T-cell (primary cell): Measurements from ENCODE around the gene VENTX. TPM values are rescaled to one million over a fixed set of nuclear protein-coding genes. Genes with fewer than 3 reads are reported as not detected.

Source experiments
- ATAC-seq, 4 experiments: fragments of 200-7000 bp in 3 of 4; fragments of 150-1000 bp in 1 of 4; cut with Tn5 transposase; replicated peaks in 1 of 4; 1 replicate in 3 of 4; 2 replicates in 1 of 4; pipeline ENCODE4 v1.10.0; 2021; ENCODE audit warnings: moderate library complexity in 3 of 4, mild to moderate bottlenecking in 2 of 4, moderate number of reproducible peaks in 1 of 4
- CTCF ChIA-PET, 2 donors: fragments of 300-600 bp; sonication (Branson Sonifier 250); formaldehyde crosslinking; loops; one replicate each; lab custom pipeline; 2022; ENCODE audit warnings: antibody characterized with exemption in 2 of 2; lab: Charles Lee
- POLR2A ChIA-PET, 2 donors: fragments of 300-600 bp; sonication (Branson Sonifier 250); formaldehyde crosslinking; loops; one replicate each; lab custom pipeline; 2022; ENCODE audit warnings: antibody characterized with exemption in 2 of 2; lab: Charles Lee
- DNase-seq, 35 experiments: peaks; one replicate each; pipeline versions ENCODE4 v3.0.0 to v3.0.0-alpha.2; 2013 to 2023
- H3K27ac ChIP-seq: one replicate; pipeline ENCODE4 v1.5.1; 2013; ENCODE audit warnings: low read length
- H3K27me3 ChIP-seq, 2 experiments: replicated peaks in 1 of 2; 1 replicate in 1 of 2; 2 replicates in 1 of 2; pipeline versions ENCODE4 v1.6.1 to v1.7.0; 2013; ENCODE audit warnings: low read length in 1 of 2, mixed read lengths in 1 of 2; ENCODE audit not compliant: control insufficient read depth in 2 of 2, insufficient read depth in 2 of 2; ENCODE audit errors: extremely low read depth in 1 of 2
- H3K36me3 ChIP-seq, 2 donors: 1 replicate in 1 of 2; 2 replicates in 1 of 2; pipeline versions ENCODE4 v1.6.1 to v1.7.0; 2013; ENCODE audit warnings: low read length in 1 of 2; ENCODE audit not compliant: control insufficient read depth in 2 of 2, insufficient read depth in 1 of 2; ENCODE audit errors: extremely low read depth in 1 of 2
- H3K4me1 ChIP-seq, 2 experiments: 1 replicate in 1 of 2; 2 replicates in 1 of 2; pipeline versions ENCODE4 v1.6.1 to v1.7.0; 2013; ENCODE audit warnings: low read length in 2 of 2, mixed read lengths in 1 of 2; ENCODE audit not compliant: insufficient read depth in 2 of 2, control insufficient read depth in 1 of 2; ENCODE audit errors: extremely low read depth in 1 of 2
- H3K4me3 ChIP-seq, 2 donors: 1 replicate in 1 of 2; 2 replicates in 1 of 2; pipeline versions ENCODE4 v1.5.1 to v1.7.0; 2013; ENCODE audit warnings: mild to moderate bottlenecking in 2 of 2, low read length in 1 of 2, moderate library complexity in 1 of 2; ENCODE audit not compliant: control insufficient read depth in 1 of 2; ENCODE audit errors: extremely low read depth in 1 of 2
- H3K9me3 ChIP-seq: 2 replicates; pipeline ENCODE4 v1.7.0; 2013
- H3K27ac Mint-ChIP-seq, 2 donors: one replicate each; pipeline ENCODE4 v1.8.0; 2020 to 2021; ENCODE audit warnings: mild to moderate bottlenecking in 2 of 2, mixed read lengths in 2 of 2
- H3K27me3 Mint-ChIP-seq, 2 donors: one replicate each; pipeline ENCODE4 v1.8.0; 2021 to 2022; ENCODE audit warnings: mixed read lengths in 2 of 2
- H3K36me3 Mint-ChIP-seq: one replicate; pipeline ENCODE4 v1.8.0; 2021; ENCODE audit warnings: mixed read lengths
- H3K4me1 Mint-ChIP-seq, 3 donors: one replicate each; pipeline ENCODE4 v1.8.0; 2020 to 2022; ENCODE audit warnings: mixed read lengths in 3 of 3, mild to moderate bottlenecking in 1 of 3
- H3K4me3 Mint-ChIP-seq, 3 donors: one replicate each; pipeline ENCODE4 v1.8.0; 2020 to 2022; ENCODE audit warnings: mild to moderate bottlenecking in 3 of 3, mixed read lengths in 3 of 3, moderate library complexity in 3 of 3
- H3K9me3 Mint-ChIP-seq, 3 donors: one replicate each; pipeline ENCODE4 v1.8.0; 2020 to 2022; ENCODE audit warnings: mixed read lengths in 3 of 3
- WGBS: methylation state at CpG from one replicate; pipeline ENCODE4 v1.1.5; 2013; ENCODE audit warnings: missing lambda C conversion rate; ENCODE audit not compliant: insufficient coverage; 5-methylcytosine and 5-hydroxymethylcytosine counted together
- total RNA-seq, 35 experiments: library from RNA in 6 of 35; stranded (reverse) in 6 of 35; fragments of 120-200 nt in 1 of 35; gene quantifications; one replicate each; pipeline versions ENCODE4 v1.2.1 to v1.2.4 and lab custom pipeline; 2013 to 2026

Gene VENTX
- total RNA-seq, 5 donors from 2014 or later (not counting 1 experiment from before 2014, with no cell fraction given): 0.12 to 0.13 (median 0.12) TPM; not detected in 2

DNA sequence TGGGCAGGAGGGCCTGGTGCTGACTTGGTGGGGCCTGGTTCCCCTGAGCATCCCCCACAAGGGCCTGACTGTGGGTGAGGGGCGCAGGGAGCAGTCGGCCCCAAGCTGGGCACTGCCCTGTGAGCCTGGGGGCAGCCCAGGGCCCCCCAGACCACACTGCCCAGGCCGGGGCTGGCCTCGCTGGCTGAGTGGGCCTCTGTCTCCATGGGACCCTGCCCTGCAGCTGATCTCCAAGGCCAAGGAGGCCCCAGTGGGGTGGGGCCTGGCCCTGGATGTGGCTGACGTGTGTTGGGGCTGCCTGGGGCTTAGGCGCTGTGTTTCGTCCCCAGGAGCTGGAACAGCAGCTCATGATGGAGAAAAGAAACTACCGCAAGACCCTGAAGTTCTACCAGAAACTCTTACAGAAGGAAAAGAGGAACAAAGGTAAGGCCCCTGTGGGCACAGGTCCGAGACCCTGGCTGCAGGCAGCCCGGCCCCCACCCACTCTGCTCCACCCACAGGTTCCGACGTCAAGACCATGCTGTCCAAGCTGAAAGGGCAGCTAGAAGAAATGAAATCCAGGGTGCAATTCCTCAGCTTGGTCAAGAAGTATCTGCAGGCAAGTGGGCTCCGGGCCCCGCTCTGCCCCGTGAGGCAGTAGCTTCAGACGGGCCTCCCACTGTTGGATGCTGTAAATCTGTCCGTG, 31.2 kb upstream of the VENTX start:
- WGBS: 82% methylated on average over 15 of the region's 17 CpGs
- ATAC-seq: no peak
- no peak overlapping the region for H3K4me3 ChIP-seq
- no peaks in the 10 kb centered on the region for H3K9me3 ChIP-seq
- Mint-ChIP-seq H3K36me3 (no peaks in the 10 kb centered on the region), H3K4me3 (no peak overlapping the region), H3K9me3 (no peaks in the 10 kb centered on the region), H3K4me1 (peaks cover 0 to 4% (median 2%) of the 10 kb centered on the region in 3 donors), H3K27ac (no peak overlapping the region), H3K27me3 (peaks cover 0 to 2% of the 10 kb centered on the region in 2 donors)
- no peak overlapping the region for H3K27ac ChIP-seq
- no peak for DNase-seq
- CTCF ChIA-PET: no interaction called here
- H3K36me3 ChIP-seq: no peaks in the 10 kb centered on the region
- POLR2A ChIA-PET: no interaction called here
- H3K4me1 ChIP-seq: peaks cover 0 to 3% of the 10 kb centered on the region in 2 experiments
- peaks cover 0 to 18% of the 10 kb centered on the region in 2 experiments for H3K27me3 ChIP-seq

DNA sequence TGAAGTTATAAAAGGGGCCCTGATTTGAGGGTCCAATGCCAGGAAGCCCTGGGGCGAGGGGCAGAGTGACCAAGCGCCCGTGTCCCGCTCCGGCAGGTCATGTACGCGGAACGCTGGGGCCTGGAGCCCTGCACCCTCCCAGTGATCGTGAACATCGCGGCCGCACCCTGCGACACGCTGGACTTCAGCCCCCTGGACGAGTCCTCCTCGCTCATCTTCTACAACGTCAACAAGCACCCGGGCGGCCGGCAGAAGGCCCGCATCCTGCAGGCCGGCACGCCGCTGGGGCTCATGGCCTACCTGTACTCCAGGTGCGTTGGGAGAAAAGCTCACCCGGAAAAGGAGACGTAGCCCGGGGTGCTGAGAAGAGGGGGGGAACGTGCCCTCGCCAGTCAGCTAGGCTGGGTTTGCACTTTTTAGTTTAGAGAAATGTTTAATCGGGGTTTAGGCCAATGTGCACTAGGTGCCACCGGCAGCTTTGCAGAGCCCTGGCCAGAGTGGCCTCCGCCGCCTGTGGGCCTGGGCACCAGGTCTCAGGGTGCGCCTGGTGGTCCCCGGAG, 30.5 kb upstream of the VENTX start:
- Mint-ChIP-seq H3K27me3 (peaks cover 0 to 3% of the 10 kb centered on the region in 2 donors), H3K36me3 (no peaks in the 10 kb centered on the region), H3K4me3 (no peak overlapping the region), H3K9me3 (no peaks in the 10 kb centered on the region), H3K4me1 (peaks cover 0 to 5% (median 2%) of the 10 kb centered on the region in 3 donors), H3K27ac (no peak overlapping the region)
- H3K4me1 ChIP-seq: peaks cover 0 to 3% of the 10 kb centered on the region in 2 experiments
- no peaks in the 10 kb centered on the region for H3K9me3 ChIP-seq
- DNase-seq: no peak
- POLR2A ChIA-PET: interaction anchor here in 1 of 2 donors (0.7 kb wide), 1 partner anchor 146 kb away, joined by 3 read pairs; no protein-coding TSS in a partner anchor
- H3K4me3 ChIP-seq: no peak overlapping the region
- H3K36me3 ChIP-seq: no peaks in the 10 kb centered on the region
- H3K27me3 ChIP-seq: peaks cover 0 to 20% of the 10 kb centered on the region in 2 experiments
- whole genome bisulfite sequencing: 91% methylated on average over 24 of the region's 36 CpGs
- CTCF ChIA-PET: no interaction called here
- H3K27ac ChIP-seq: no peak overlapping the region
- ATAC-seq: no peak

DNA sequence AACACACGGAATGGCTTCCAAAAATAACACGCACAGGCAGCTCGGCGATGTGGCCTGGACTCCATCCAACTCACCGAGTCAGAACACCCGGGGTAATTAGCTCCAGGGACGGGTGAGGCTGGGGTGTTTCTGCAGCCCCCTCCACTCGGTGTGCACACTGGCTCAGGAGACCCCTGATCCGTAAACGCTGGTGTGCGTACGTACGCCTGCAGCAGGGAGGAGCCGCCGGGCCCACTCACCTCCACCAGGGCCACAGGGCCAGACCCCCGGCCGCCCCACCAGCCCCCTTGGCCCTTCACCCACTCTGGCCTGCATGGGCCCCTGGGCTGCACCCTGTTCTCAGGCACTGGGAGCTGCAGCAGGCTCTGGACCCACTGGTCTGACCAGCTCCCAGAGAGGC, 30.0 kb upstream of the VENTX start:
- no peak for ATAC-seq
- Mint-ChIP-seq H3K4me1 (peaks cover 0 to 6% (median 2%) of the 10 kb centered on the region in 3 donors), H3K9me3 (no peaks in the 10 kb centered on the region), H3K36me3 (no peaks in the 10 kb centered on the region), H3K27me3 (peaks cover 0 to 4% of the 10 kb centered on the region in 2 donors), H3K4me3 (no peak overlapping the region), H3K27ac (no peak overlapping the region)
- Histone ChIP-seq H3K36me3 (no peaks in the 10 kb centered on the region), H3K27ac (no peak overlapping the region), H3K27me3 (peaks cover 0 to 23% of the 10 kb centered on the region in 2 experiments), H3K4me1 (peaks cover 0 to 3% of the 10 kb centered on the region in 2 experiments), H3K4me3 (no peak overlapping the region), H3K9me3 (no peaks in the 10 kb centered on the region)
- no peak for DNase-seq
- ChIA-PET POLR2A (interaction anchor here in 1 of 2 donors (0.7 kb wide), 1 partner anchor 146 kb away, joined by 3 read pairs; no protein-coding TSS in a partner anchor), CTCF (no interaction called here)
- 85% methylated on average over 17 of the region's 17 CpGs for WGBS

DNA sequence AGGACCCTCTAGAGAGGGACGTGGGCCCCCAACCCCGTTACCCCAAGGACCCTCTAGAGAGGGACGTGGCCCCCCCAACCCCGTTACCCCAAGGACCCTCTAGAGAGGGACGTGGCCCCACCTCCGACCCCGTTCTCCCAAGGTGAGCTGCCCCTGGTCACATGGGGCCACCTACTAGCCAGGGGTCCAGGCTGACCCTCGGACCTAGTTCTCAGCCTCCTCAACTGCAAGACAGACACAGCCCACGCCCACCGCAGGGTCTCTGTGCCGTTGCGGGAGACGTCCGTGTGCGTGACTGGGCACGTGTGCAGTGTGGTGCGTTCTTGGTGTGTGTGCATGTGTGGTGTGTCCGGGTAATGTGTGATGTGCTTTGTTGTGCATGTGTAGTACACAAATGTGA, 29.2 kb upstream of the VENTX start:
- no peaks in the 10 kb centered on the region for H3K9me3 Mint-ChIP-seq
- CTCF ChIA-PET: no interaction called here
- H3K27me3 Mint-ChIP-seq: peaks cover 0 to 4% of the 10 kb centered on the region in 2 donors
- peaks cover 0 to 32% of the 10 kb centered on the region in 2 experiments for H3K27me3 ChIP-seq
- H3K4me1 ChIP-seq: peaks cover 0 to 3% of the 10 kb centered on the region in 2 experiments
- DNase-seq (no peak), ATAC-seq (no peak)
- H3K4me1 Mint-ChIP-seq: peaks cover 0 to 6% (median 2%) of the 10 kb centered on the region in 3 donors
- H3K4me3 Mint-ChIP-seq: no peak overlapping the region
- H3K36me3 ChIP-seq: no peaks in the 10 kb centered on the region
- no peaks in the 10 kb centered on the region for H3K9me3 ChIP-seq
- H3K27ac Mint-ChIP-seq: no peak overlapping the region
- POLR2A ChIA-PET: no interaction called here
- no peak overlapping the region for H3K27ac ChIP-seq
- 94% methylated on average over 12 of the region's 18 CpGs for WGBS
- no peaks in the 10 kb centered on the region for H3K36me3 Mint-ChIP-seq
- no peak overlapping the region for H3K4me3 ChIP-seq

DNA sequence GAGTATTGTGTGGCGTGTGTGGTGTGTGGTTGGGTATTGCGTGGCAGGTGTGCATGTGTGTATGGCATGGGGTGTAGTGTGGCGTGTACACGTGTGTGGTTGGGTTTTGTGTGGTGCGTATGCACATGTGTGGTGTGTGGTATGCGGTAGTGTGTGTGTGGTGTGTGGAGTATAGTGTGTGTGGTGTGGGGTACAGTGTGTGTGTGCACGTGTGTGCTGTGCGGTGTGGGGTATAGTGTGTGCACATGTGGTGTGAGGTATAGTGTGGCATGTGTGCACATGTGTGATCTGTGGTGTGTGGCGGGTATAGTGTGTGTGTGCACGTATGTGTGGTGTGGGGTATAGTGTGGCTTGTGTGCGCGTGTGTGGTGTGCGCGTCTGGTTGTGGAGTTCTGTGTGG, 28.5 kb upstream of the VENTX start:
- H3K4me3 ChIP-seq: no peak overlapping the region
- ChIA-PET CTCF (no interaction called here), POLR2A (no interaction called here)
- WGBS: 100% methylated on average over 12 of the region's 14 CpGs
- DNase-seq: no peak
- no peak overlapping the region for H3K27ac Mint-ChIP-seq
- no peak for ATAC-seq
- no peak overlapping the region for H3K27ac ChIP-seq
- H3K27me3 ChIP-seq: peaks cover 0 to 38% of the 10 kb centered on the region in 2 experiments
- H3K36me3 Mint-ChIP-seq: no peaks in the 10 kb centered on the region
- H3K4me1 Mint-ChIP-seq: peaks cover 0 to 6% (median 2%) of the 10 kb centered on the region in 3 donors
- no peaks in the 10 kb centered on the region for H3K9me3 Mint-ChIP-seq
- no peak overlapping the region for H3K4me3 Mint-ChIP-seq
- no peaks in the 10 kb centered on the region for H3K36me3 ChIP-seq
- H3K9me3 ChIP-seq: no peaks in the 10 kb centered on the region
- peaks cover 0 to 4% of the 10 kb centered on the region in 2 donors for H3K27me3 Mint-ChIP-seq
- H3K4me1 ChIP-seq: peaks cover 0 to 3% of the 10 kb centered on the region in 2 experiments

GRCh38 chr10:133209641-133210040, 28.0 kb upstream of the VENTX start:
- Histone ChIP-seq H3K27me3 (peaks cover 0 to 42% of the 10 kb centered on the region in 2 experiments), H3K27ac (no peak overlapping the region), H3K9me3 (no peaks in the 10 kb centered on the region), H3K4me1 (peaks cover 0 to 3% of the 10 kb centered on the region in 2 experiments), H3K4me3 (no peak overlapping the region), H3K36me3 (no peaks in the 10 kb centered on the region)
- DNase-seq: no peak
- Mint-ChIP-seq H3K27ac (no peak overlapping the region), H3K4me3 (no peak overlapping the region), H3K4me1 (peaks cover 0 to 6% (median 2%) of the 10 kb centered on the region in 3 donors), H3K9me3 (no peaks in the 10 kb centered on the region), H3K27me3 (peaks cover 0 to 2% of the 10 kb centered on the region in 2 donors), H3K36me3 (no peaks in the 10 kb centered on the region)
- ChIA-PET CTCF (no interaction called here), POLR2A (no interaction called here)
- ATAC-seq: no peak
- WGBS: 88% methylated on average over 19 of the region's 20 CpGs
